Keratinocyte (primary cell): ENCODE measurements around the gene TXNL1.

Source experiments
- CTCF ChIP-seq, 3 experiments: IDR thresholded peaks in 1 of 3; conservative IDR thresholded peaks in 1 of 3; optimal IDR thresholded peaks in 1 of 3; 2 replicates in 2 of 3; 3 replicates in 1 of 3; pipeline versions ENCODE3 to v1.5.1; 2011; ENCODE audit warnings: low read length in 3 of 3, mild to moderate bottlenecking in 3 of 3, moderate library complexity in 2 of 3, control low read depth in 1 of 3, inconsistent platforms in 1 of 3; ENCODE audit not compliant: insufficient read depth in 2 of 3; ENCODE audit errors: extremely low read depth in 1 of 3
- EZH2 ChIP-seq: IDR thresholded peaks from one replicate; pipeline ENCODE4 v1.6.1; 2012; ENCODE audit warnings: inconsistent platforms, mild to moderate bottlenecking, low read length, moderate library complexity

GRCh38 chr18:56632070-56633022, 6.0 kb downstream of the TXNL1 start:
- no peak for TF ChIP-seq CTCF (optimal IDR thresholded peaks at IDR 0.05 in 1 of 3, IDR thresholded peaks at IDR 0.05 in 1 of 3, conservative IDR thresholded peaks at IDR 0.05 in 1 of 3; ENCODE audit: extremely low read depth in 1 of 3, insufficient read depth in 2 of 3, low read length in 3 of 3)
- TF ChIP-seq EZH2: no peak
